ENCODE data around the gene AMACR. TPM values are rescaled to one million over a fixed set of nuclear protein-coding genes. Genes with fewer than 3 reads are reported as not detected.

The AMACR gene
- 13.9 and 23.6 TPM in 2 replicates for total RNA-seq (2014; rRNA removed; shearing (Covaris generic))

DNA sequence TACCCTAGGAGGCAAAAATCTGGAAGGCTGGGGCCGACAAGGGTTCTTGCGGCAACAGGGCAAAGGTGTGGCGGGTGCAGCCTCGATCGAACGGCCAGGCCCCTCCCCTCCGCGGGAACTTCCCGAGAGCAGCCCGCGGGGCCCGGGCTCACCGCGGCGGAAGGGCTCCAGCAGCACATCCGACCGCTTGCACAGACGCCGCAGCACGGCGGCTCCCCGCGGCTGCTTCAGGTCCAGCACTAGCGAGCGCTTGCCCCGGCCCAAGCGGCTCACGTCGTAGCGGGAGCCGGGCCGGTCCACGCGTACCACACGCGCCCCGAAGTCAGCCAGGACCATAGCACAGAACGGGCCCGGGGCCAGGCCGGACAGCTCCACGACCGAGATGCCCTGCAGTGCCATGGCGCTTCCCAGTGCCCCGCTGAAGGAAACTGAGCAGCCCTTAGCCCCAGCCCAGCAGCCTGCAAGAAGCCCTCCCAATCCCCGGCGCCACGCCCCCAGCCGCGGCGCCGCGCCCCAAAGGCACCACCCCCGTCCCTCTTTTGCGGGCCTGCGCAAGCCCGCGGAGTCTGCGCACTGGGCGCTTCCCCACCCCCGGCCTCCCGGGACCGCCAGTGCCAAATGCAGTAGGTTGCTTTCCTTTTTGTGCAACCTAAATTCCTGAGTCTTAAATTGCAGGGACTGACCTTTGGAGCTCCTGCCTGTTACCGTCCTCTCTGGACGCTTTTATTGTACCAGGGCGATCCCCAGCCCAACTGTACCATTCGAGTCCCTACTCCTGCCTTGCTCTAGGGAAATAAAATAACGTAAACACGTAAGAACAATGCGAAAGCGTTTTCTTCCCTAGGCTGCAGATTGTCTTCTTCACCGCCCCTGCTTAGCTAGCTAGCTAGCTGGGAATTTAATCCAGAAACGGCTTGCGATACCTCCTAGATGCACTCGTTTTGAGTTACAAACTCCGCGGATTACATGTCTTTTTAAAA is at the start of gene AMACR:
Gene AMACR (minus strand): TSS at position 430 of the 980 bp plus-strand sequence. CDS start 31 bp downstream, at position 399.
- peak; percentile 92 for DNase-seq (ENCODE audit: low read depth)

DNA sequence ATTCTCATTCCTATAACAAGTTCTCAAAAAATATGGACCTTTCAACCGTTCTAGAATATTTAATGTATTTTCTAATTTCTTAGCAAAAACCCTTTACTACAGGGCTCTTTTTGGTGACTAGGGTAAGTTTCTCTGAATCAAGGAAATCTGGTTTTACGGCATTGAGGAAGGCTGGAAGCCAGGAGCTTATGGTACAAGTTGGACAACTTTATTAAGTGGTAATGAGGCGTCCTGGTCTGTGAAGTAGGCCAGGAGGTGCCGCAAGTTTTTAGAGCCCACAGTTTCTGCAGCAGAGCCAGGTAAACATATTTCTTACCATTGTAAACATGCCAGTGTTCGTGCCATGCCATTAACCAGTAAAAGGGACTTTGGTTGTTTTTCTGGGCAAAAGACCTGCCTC is 49.7 kb upstream of the AMACR start:
- no peak for DNase-seq (ENCODE audit: low read depth)

- DNase-seq (ENCODE audit: low read depth) = peak; percentile 8
Observed at GRCh38 chr5:34057118-34057517, 49.3 kb upstream of the AMACR start.

- no peak for DNase-seq (ENCODE audit: low read depth)
Observed at GRCh38 chr5:34055667-34056066, 47.8 kb upstream of the AMACR start.

DNA sequence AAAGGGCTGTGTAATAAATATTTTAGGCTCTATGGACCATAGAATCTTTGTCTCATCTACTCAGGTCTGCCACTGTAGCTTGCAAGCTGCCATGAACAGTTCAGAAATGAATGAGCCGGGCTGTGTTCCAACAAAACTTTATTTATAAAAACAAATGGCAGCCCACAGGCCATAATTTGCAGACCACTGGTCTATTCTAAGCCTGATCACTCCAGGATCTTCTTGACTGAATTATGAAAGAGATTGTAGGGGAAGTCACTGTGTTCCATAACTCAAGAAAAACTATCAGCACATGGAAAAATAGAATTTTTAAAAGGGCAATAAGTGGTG is 46.5 kb upstream of the AMACR start:
- no peak for DNase-seq (ENCODE audit: low read depth)

DNA sequence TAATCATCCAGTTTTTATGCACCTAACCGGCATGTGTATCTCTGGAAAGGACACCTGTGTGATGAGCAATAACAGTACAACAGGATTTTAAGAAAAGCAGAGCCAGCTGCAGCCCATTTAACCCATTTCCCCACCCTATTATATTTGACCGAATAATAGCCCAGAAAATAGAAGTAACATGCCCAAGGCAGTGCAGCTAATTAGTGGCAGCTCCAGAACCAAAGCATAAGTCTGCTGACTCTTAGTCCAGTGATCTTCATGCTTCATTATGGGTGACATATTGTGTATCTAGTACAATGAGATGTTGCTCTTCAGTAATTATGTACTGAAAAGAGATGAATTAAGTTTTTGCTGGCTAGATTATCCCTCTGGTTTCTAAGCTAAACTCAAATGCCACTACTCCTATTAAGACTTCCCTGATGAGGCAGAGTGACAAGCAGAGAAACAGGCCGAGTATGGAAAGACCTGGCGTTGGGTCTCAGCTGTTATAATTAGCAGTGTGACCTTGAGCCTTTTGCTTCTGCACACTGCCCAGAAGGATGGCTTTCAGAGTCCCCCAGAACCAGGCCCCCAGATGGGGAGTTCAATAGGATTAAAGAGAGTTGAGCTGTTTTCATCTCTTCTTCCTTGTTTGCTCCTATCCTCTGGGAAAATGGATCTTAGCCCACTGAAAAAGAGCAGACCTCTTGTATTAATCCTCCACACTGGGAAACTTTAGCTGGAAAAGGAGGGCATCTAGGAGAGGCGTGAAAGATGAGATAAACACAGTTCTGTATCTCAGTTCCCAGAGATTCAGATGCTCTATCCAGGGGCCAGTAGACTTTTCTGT is 45.9 kb upstream of the AMACR start:
- DNase-seq (ENCODE audit: low read depth) = peak; percentile 11

- DNase-seq (ENCODE audit: low read depth) = peak; percentile 82
Observed at GRCh38 chr5:34053133-34053532, 45.3 kb upstream of the AMACR start.

DNA sequence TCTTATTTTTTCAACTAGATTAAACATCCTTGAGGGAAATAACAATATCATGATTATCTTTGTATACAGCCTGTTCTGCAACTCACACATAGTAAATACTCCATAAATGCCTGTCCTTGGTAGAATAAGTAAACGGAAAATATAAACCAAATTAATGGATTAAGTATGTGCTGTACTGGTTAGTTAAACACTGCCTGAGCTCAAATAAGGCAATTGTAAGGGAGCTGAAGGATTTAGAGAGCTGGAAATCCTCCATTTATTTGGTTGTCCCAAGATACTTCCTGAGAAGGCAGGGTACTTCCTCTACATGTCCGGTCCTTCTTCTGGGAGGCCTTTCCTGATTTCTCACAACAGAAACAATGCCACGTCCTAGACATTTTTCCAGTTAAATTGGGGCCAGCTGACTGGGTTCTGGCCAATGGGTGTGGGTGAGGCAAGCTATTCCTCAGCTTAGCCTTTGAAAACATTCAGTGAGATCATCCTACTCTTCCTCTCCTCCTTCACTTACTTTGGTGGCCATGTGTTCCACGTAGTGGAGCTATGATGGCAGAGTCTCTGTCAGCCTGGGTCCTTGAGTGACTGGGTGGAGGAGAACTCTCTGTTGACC is 43.6 kb upstream of the AMACR start:
- DNase-seq (ENCODE audit: low read depth) = no peak

- no peak for DNase-seq (ENCODE audit: low read depth)
Observed at GRCh38 chr5:34047774-34048572, 40.1 kb upstream of the AMACR start.

DNA sequence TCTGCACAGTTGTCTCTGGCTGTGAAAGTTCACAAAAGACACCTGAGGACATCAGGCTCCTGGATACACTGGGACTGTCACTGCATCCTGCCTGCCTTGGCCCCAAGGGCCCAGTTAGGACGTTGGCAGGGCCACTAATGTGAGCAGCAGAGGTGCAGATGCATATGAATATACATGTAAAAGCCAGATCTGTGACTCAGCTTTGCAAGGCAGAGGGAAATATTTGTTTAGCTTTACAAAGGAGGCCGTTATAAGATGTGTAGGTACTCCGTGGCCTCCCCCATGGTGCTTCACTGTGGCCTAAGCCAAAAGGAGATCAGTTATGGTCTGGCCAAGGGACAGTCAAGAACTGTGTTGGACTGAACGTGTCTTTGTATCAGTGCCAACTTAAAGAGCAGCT is 39.3 kb upstream of the AMACR start:
- no peak for DNase-seq (ENCODE audit: low read depth)

GRCh38 chr5:34045996-34046395 is 38.1 kb upstream of the AMACR start:
- DNase-seq (ENCODE audit: low read depth) = peak; percentile 40

- no peak for DNase-seq (ENCODE audit: low read depth)
Observed at GRCh38 chr5:34045023-34045422, 37.2 kb upstream of the AMACR start.

- no peak for DNase-seq (ENCODE audit: low read depth)
Observed at GRCh38 chr5:34043099-34043876, 35.4 kb upstream of the AMACR start, which contains the start of gene C1QTNF3. C1QTNF3 (minus strand) TSS chr5:34043213; CDS start chr5:34043125, 88 bp downstream.

- no peak for DNase-seq (ENCODE audit: low read depth)
Observed at GRCh38 chr5:34042321-34042720, 34.5 kb upstream of the AMACR start.

DNA sequence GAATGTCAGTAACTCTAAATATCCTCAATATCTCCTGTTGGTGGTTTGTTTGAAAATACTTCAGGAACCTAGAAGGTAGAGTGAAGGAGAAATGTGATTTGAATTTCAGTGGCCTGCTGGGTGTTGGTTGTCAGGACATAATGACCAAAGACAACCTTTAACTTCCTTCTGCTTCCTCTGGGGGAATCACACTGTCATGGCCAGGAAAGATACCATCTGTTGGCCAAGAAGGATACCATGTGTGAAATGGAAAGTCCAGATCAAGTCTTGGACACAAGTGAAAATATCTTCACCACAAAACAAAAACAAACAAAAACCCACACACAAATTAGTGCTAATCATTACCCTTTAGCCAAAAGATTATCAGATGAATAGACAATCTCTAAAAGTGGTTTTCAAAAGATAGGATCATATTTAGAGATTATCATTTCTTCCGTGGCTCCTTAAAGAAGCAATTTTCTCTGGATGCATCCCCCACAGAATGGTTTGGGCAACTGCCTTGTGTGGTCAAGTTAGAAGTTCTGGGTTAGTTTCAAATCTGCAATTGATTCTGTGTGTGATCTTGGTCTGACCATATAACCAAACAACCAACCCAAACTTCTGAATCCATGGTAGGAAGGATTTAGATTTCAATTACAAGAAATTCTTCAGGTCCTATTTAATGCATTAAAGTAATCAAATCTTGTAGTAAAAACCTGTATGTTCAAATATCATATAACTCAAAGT is 33.6 kb upstream of the AMACR start:
- DNase-seq (ENCODE audit: low read depth) = no peak

DNA sequence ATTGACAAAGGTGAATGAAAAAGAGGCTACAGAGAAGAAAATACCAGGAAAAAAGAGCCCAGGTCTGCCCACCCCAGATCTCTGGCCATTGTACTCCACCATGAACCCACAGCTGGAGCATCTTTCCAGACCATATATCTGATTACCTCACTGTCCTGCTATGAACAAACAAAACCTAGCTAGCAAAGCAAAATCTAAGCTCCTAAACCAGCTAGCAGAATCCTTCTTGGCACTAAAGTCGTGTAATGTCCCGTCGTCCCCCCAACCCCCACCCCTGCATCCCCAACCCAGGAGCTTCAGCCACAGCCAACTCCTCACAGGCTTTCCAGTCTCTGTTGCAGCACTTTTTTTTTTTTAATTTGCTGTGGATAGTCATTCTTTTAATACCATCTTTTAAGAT is 32.6 kb upstream of the AMACR start:
- DNase-seq (ENCODE audit: low read depth) = no peak

GRCh38 chr5:34039398-34040157 is 31.7 kb upstream of the AMACR start:
- no peak for DNase-seq (ENCODE audit: low read depth)

- no peak for DNase-seq (ENCODE audit: low read depth)
Observed at GRCh38 chr5:34038838-34039237, 31.0 kb upstream of the AMACR start.

DNA sequence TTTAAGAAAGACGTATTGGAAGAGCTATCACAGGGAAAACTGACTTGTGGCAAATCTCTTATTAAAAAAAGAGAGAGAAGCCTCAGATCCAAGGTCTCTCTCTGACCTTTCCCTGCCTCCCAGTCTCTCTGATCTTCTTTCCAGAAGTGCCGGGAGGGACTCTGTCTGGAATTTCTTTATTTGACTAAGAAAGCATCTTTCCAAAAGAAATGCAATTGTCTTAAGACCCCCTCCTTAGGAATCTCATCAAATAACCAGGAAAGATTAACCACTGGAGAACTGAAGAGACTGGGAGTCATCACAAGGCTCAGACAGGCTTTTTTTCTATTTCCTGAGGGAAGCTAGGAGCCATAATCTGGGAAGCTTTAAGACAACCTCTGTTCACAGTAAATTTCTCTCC is 30.5 kb upstream of the AMACR start:
- DNase-seq (ENCODE audit: low read depth) = no peak

Measured in M059J (cell line).